IMR-90 (cell line): ENCODE data around the gene PDLIM5. TPM values are rescaled to one million over a fixed set of nuclear protein-coding genes. Genes with fewer than 3 reads are reported as not detected.

Experiments used
- ATAC-seq: fragments of 200-7000 bp; cut with Tn5 transposase; 2 replicates; pipeline ENCODE4 v1.9.1; 2020; ENCODE audit warnings: low read depth, mild to moderate bottlenecking, moderate library complexity
- BruUV-seq: library from RNA; stranded (reverse); fragments of 400-500 nt; replicated peaks from 2 replicates; lab custom pipeline; 2021; lab: Mats Ljungman, UMichigan
- CTCF ChIA-PET: fragments of 300-600 bp; formaldehyde crosslinking; extraction: SDS; loops from one replicate; lab custom pipeline; 2021; ENCODE audit warnings: antibody characterized with exemption; lab: Yijun Ruan, JAX
- POLR2A ChIA-PET: fragments of 300-600 bp; sonication (Branson Sonifier 250); formaldehyde crosslinking; loops from one replicate; lab custom pipeline; 2022; ENCODE audit warnings: antibody characterized with exemption; ENCODE audit not compliant: unreplicated experiment; lab: Charles Lee
- DNase-seq: peaks from one replicate; pipeline ENCODE4 v3.0.0; 2013
- H2AFZ ChIP-seq: replicated peaks from 2 replicates; pipeline ENCODE3; 2013; ENCODE audit warnings: low read length, mild to moderate bottlenecking; ENCODE audit not compliant: poor library complexity
- H2AK5ac ChIP-seq: 2 replicates; pipeline ENCODE4 v1.6.1; 2013; ENCODE audit warnings: low read depth, low read length, inconsistent platforms
- H2AK9ac ChIP-seq: replicated peaks from 2 replicates; pipeline ENCODE3; 2013; ENCODE audit warnings: mild to moderate bottlenecking, low read depth, low read length, moderate library complexity; ENCODE audit not compliant: poor library complexity
- H2BK120ac ChIP-seq: 2 replicates; pipeline ENCODE4 v1.6.1; 2013; ENCODE audit warnings: low read depth, low read length, inconsistent platforms
- H2BK15ac ChIP-seq: 3 replicates; pipeline ENCODE4 v1.6.1; 2013; ENCODE audit warnings: low read depth, low read length, inconsistent platforms
- H2BK20ac ChIP-seq: 2 replicates; pipeline ENCODE4 v1.6.1; 2013; ENCODE audit warnings: low read depth, mild to moderate bottlenecking, inconsistent platforms, low read length, moderate library complexity
- H2BK5ac ChIP-seq: 2 replicates; pipeline ENCODE4 v1.6.1; 2013; ENCODE audit warnings: mild to moderate bottlenecking, low read depth, low read length, inconsistent platforms; ENCODE audit not compliant: poor library complexity, severe bottlenecking
- H3K14ac ChIP-seq: replicated peaks from 2 replicates; pipeline ENCODE4 v1.6.1; 2013; ENCODE audit warnings: low read depth, low read length, inconsistent platforms
- H3K18ac ChIP-seq: 2 replicates; pipeline ENCODE4 v1.6.1; 2013; ENCODE audit warnings: low read depth, low read length, control low read depth
- H3K23ac ChIP-seq: 2 replicates; pipeline ENCODE4 v1.6.1; 2013; ENCODE audit warnings: low read depth, low read length, inconsistent platforms
- H3K27ac ChIP-seq: 2 replicates; pipeline ENCODE4 v1.5.1; 2013; ENCODE audit warnings: mild to moderate bottlenecking, control low read depth, low read length; ENCODE audit not compliant: insufficient read depth
- H3K27me3 ChIP-seq: 2 replicates; pipeline ENCODE4 v1.6.1; 2013; ENCODE audit warnings: low read length; ENCODE audit not compliant: control insufficient read depth, insufficient read depth
- H3K36me3 ChIP-seq: 2 replicates; pipeline ENCODE4 v1.6.1; 2013; ENCODE audit warnings: low read length, mixed read lengths; ENCODE audit not compliant: control insufficient read depth, insufficient read depth
- H3K4ac ChIP-seq: 2 replicates; pipeline ENCODE4 v1.6.1; 2013; ENCODE audit warnings: low read depth, low read length, inconsistent platforms
- H3K4me1 ChIP-seq: 2 replicates; pipeline ENCODE4 v1.6.1; 2013; ENCODE audit warnings: low read length, mixed read lengths; ENCODE audit not compliant: control insufficient read depth, insufficient read depth
- H3K4me2 ChIP-seq: 2 replicates; pipeline ENCODE4 v1.6.1; 2013; ENCODE audit warnings: low read depth, mild to moderate bottlenecking, control low read depth, low read length, moderate library complexity
- H3K4me3 ChIP-seq: 2 replicates; pipeline ENCODE4 v1.5.1; 2013; ENCODE audit warnings: low read depth, mild to moderate bottlenecking, control low read depth, low read length, moderate library complexity; ENCODE audit not compliant: insufficient read depth
- H3K56ac ChIP-seq: 2 replicates; pipeline ENCODE4 v1.6.1; 2013; ENCODE audit warnings: low read length, inconsistent platforms; ENCODE audit not compliant: insufficient read depth; ENCODE audit errors: extremely low read depth
- H3K79me1 ChIP-seq, 2 experiments: 2 replicates each; pipeline ENCODE4 v1.6.1; 2013; ENCODE audit warnings: low read length in 2 of 2, inconsistent platforms in 1 of 2, low read depth in 1 of 2
- H3K9ac ChIP-seq: 2 replicates; pipeline ENCODE4 v1.6.1; 2013; ENCODE audit warnings: low read depth, low read length, control low read depth
- H3K9me1 ChIP-seq: 2 replicates; pipeline ENCODE4 v1.6.1; 2013; ENCODE audit warnings: low read length, inconsistent platforms; ENCODE audit not compliant: insufficient read depth
- H3K9me3 ChIP-seq: 2 replicates; pipeline ENCODE4 v1.6.1; 2013; ENCODE audit warnings: low read length; ENCODE audit not compliant: control insufficient read depth, insufficient read depth
- H4K20me1 ChIP-seq: 2 replicates; pipeline ENCODE4 v1.6.1; 2013; ENCODE audit warnings: low read length, inconsistent platforms; ENCODE audit not compliant: insufficient read depth
- H4K5ac ChIP-seq: 2 replicates; pipeline ENCODE4 v1.6.1; 2013; ENCODE audit warnings: mild to moderate bottlenecking, low read depth, low read length, control low read depth
- H4K8ac ChIP-seq, 2 experiments: 2 replicates each; pipeline ENCODE4 v1.6.1; 2013; ENCODE audit warnings: low read depth in 2 of 2, low read length in 2 of 2, control low read depth in 1 of 2, inconsistent platforms in 1 of 2
- H4K91ac ChIP-seq: 2 replicates; pipeline ENCODE4 v1.6.1; 2013; ENCODE audit warnings: low read depth, low read length, inconsistent platforms; ENCODE audit not compliant: insufficient read depth
- CHD1 ChIP-seq: IDR thresholded peaks from 2 replicates; pipeline ENCODE4 v1.6.1; 2012; ENCODE audit warnings: low read depth, low read length, improper control_type of control experiment
- CTCF ChIP-seq: conservative IDR thresholded peaks from 2 replicates; pipeline ENCODE4 v1.5.1; 2012; ENCODE audit warnings: mild to moderate bottlenecking, low read depth, low read length, improper control_type of control experiment
- MAZ ChIP-seq: IDR thresholded peaks from 2 replicates; pipeline ENCODE4 v1.6.1; 2012; ENCODE audit warnings: low read depth, mild to moderate bottlenecking, low read length, improper control_type of control experiment, moderate library complexity, borderline replicate concordance
- MXI1 ChIP-seq: IDR thresholded peaks from 2 replicates; pipeline ENCODE4 v1.6.1; 2012; ENCODE audit warnings: low read depth, mild to moderate bottlenecking, low read length, moderate library complexity, borderline replicate concordance
- NFE2L2 ChIP-seq: fragments of 150-350 bp; IDR thresholded peaks from 2 replicates; pipeline ENCODE4 v1.6.1; 2016; ENCODE audit warnings: low read depth, mild to moderate bottlenecking, low read length
- RFX5 ChIP-seq: IDR thresholded peaks from 2 replicates; pipeline ENCODE4 v1.8.0; 2012; ENCODE audit warnings: low read depth, mild to moderate bottlenecking, low read length, moderate library complexity
- SMC3 ChIP-seq: fragments of 150-350 bp; IDR thresholded peaks from 2 replicates; pipeline ENCODE4 v1.6.1; 2016; ENCODE audit warnings: low read depth, mild to moderate bottlenecking, antibody characterized with exemption, low read length, moderate library complexity
- WGBS, 2 experiments: methylation state at CpG; one replicate each; pipeline versions ENCODE4 v1.1.5 to v1.1.7; 2013; ENCODE audit warnings: missing lambda C conversion rate in 2 of 2; ENCODE audit not compliant: insufficient read length in 1 of 2; ENCODE audit errors: extremely low coverage in 2 of 2; 5-methylcytosine and 5-hydroxymethylcytosine counted together
- dilution Hi-C: fragments of 300-500 bp; cut with HindIII; formaldehyde crosslinking; loops from one replicate; pipeline ENCODE4 v1.14.3; 2018; ENCODE audit warnings: low sequenced_read_pairs; ENCODE audit not compliant: unreplicated experiment
- in situ Hi-C: fragments of 300-500 bp; cut with MboI; formaldehyde crosslinking; loops from 3 replicates; pipeline ENCODE4 v1.14.3; 2019; ENCODE audit warnings: low sequenced_read_pairs, inconsistent platforms, mixed read lengths
- intact Hi-C: fragments of 100-400 bp; cut with micrococcal nuclease; formaldehyde crosslinking; loops from 2 replicates; pipeline ENCODE4 v1.10.0; 2022
- polyA plus RNA-seq, 3 experiments: library from polyadenylated mRNA; depleted of rRNA; stranded (reverse); fragments of >200 nt; gene quantifications; 2 replicates each; pipeline ENCODE4 v1.2.3, GENCODE V29; 2012; ENCODE audit warnings: low replicate concordance in 1 of 3
- total RNA-seq: library from RNA; depleted of rRNA; stranded (reverse); fragments of >200 nt; gene quantifications from 2 replicates; pipeline ENCODE4 v1.2.3, GENCODE V29; 2012
- TF ChIP-seq, protein P1 (sequence below): fragments of 150-350 bp; IDR thresholded peaks from 2 replicates; pipeline ENCODE4 v1.6.1; 2017; ENCODE audit warnings: mild to moderate bottlenecking, antibody characterized with exemption, low read length, low read depth

Gene PDLIM5
- total and polyA plus RNA-seq, 2 of the 4 experiments (the other 2 are of a cell fraction): 96.5 to 188 TPM

DNA sequence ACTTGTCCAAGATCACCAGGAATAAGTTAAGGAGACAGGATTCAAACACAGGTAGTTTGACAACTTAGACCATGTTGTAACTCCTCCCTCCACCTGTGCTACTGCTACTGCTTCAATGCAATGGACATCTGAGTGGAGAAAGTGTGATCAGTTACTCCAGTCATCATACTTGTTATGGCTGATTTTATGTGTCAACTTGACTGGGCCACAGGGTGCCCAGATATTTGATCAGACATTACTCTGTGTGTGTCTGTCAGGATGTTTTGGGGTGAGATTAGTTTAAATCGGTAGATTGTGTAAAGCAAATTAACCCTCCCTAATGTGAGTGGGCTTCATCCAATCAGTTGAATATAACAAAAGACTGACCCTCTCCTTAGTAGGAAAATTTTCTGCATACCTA lies 34.8 kb upstream of the PDLIM5 start:
- dilution Hi-C loops: no loop called here
- no peak overlapping the region for H3K4ac ChIP-seq
- DNase-seq (no peak), ATAC-seq (no peak)
- H2BK120ac ChIP-seq: no peak overlapping the region
- no peak overlapping the region for H3K18ac ChIP-seq
- H4K91ac ChIP-seq: no peak overlapping the region
- H3K4me1 ChIP-seq: peaks cover 4% of the 10 kb centered on the region; the same call in 1 of the 2 replicates
- no peak overlapping the region for H3K27ac ChIP-seq
- no TSS peak for BruUV-seq
- H3K79me1 ChIP-seq: no peaks in the 10 kb centered on the region
- H2BK15ac ChIP-seq: no peak overlapping the region
- intact Hi-C loops: no loop called here
- TF ChIP-seq CHD1 (no peak), CTCF (no peak), MAZ (no peak), RFX5 (no peak), SMC3 (no peak), NFE2L2 (no peak), MXI1 (no peak)
- TF ChIP-seq, protein P1, sequence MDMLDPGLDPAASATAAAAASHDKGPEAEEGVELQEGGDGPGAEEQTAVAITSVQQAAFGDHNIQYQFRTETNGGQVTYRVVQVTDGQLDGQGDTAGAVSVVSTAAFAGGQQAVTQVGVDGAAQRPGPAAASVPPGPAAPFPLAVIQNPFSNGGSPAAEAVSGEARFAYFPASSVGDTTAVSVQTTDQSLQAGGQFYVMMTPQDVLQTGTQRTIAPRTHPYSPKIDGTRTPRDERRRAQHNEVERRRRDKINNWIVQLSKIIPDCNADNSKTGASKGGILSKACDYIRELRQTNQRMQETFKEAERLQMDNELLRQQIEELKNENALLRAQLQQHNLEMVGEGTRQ: no peak
- ChIA-PET POLR2A (no interaction called here), CTCF (no interaction called here)
- no peak overlapping the region for H4K5ac ChIP-seq
- no peaks in the 10 kb centered on the region for H4K20me1 ChIP-seq
- H2AFZ ChIP-seq: no peak overlapping the region
- H2AK9ac ChIP-seq: no peak overlapping the region
- H3K14ac ChIP-seq: no peak overlapping the region
- H2BK20ac ChIP-seq: no peak overlapping the region
- H3K27me3 ChIP-seq: no peaks in the 10 kb centered on the region
- in situ Hi-C loops: loop anchor here (25.0 kb wide), 1 partner anchor 695 kb away; no protein-coding TSS in a partner anchor
- no peak overlapping the region for H4K8ac ChIP-seq
- H2AK5ac ChIP-seq: no peak overlapping the region
- no peak overlapping the region for H2BK5ac ChIP-seq
- H3K36me3 ChIP-seq: no peaks in the 10 kb centered on the region
- no peak overlapping the region for H3K56ac ChIP-seq
- H3K9me1 ChIP-seq: no peaks in the 10 kb centered on the region
- H3K4me3 ChIP-seq: no peak overlapping the region
- WGBS, 2 experiments: no CpG with 5 or more reads among the region's 1 CpG
- peaks cover 3% of the 10 kb centered on the region; the same call in 1 of the 2 replicates for H3K9me3 ChIP-seq
- no peak overlapping the region for H3K9ac ChIP-seq
- no peak overlapping the region for H3K4me2 ChIP-seq
- H3K23ac ChIP-seq: no peak overlapping the region
